HepG2 (cell line): ENCODE data around the gene CNPY4. TPM values are rescaled to one million over a fixed set of nuclear protein-coding genes. Genes with fewer than 3 reads are reported as not detected.
A peak's percentile ranks its signal among the peaks of the same experiment; 100 is the strongest.

ENCODE experiments used
- ATAC-seq: fragments of 200-7000 bp; cut with Tn5 transposase; 3 replicates; pipeline ENCODE4 v1.9.1; 2020; ENCODE audit warnings: mild to moderate bottlenecking, moderate library complexity
- BruUV-seq: library from RNA; stranded (reverse); fragments of 400-500 nt; replicated peaks from 2 replicates; lab custom pipeline; 2021; lab: Mats Ljungman, UMichigan
- CTCF ChIA-PET: fragments of 300-600 bp; formaldehyde crosslinking; extraction: SDS; loops from one replicate; lab custom pipeline; 2021; ENCODE audit warnings: low total read pairs, inconsistent platforms, low intra/inter-chr PET ratio; lab: Yijun Ruan, JAX
- POLR2A ChIA-PET: fragments of 350-600 bp; sonication (Branson Sonifier 250); formaldehyde crosslinking; loops from one replicate; lab custom pipeline; 2020; ENCODE audit warnings: antibody characterized with exemption, inconsistent platforms; lab: Yijun Ruan, JAX
- DNase-seq: peaks from one replicate; pipeline ENCODE4 v3.0.0-alpha.2; 2015; ENCODE audit warnings: low spot score
- FAIRE-seq: peaks from 3 replicates; lab custom pipeline; 2011; peaks lifted over from hg19 to GRCh38; lab: Jason Lieb, UNC
- H2AFZ ChIP-seq: one replicate; pipeline ENCODE4 v1.6.1; 2011; ENCODE audit warnings: low read length, inconsistent platforms
- H3K27ac ChIP-seq: fragments of 300-600 bp; 3 replicates; pipeline ENCODE4 v1.8.0; 2011; ENCODE audit warnings: mixed run types, mild to moderate bottlenecking, mixed read lengths, low read length, inconsistent platforms; ENCODE audit not compliant: insufficient read depth; ENCODE audit errors: extremely low read length
- H3K27me3 ChIP-seq, 2 experiments: fragments of 200-600 bp in 1 of 2; 2 replicates in 1 of 2; 3 replicates in 1 of 2; pipeline versions ENCODE4 v1.6.0 to v1.8.0; 2011; ENCODE audit warnings: low read length in 2 of 2, mild to moderate bottlenecking in 2 of 2, moderate library complexity in 2 of 2, inconsistent platforms in 1 of 2; ENCODE audit not compliant: insufficient read depth in 2 of 2, control insufficient read depth in 1 of 2
- H3K36me3 ChIP-seq, 2 experiments: fragments of 200-600 bp in 1 of 2; replicated peaks in 1 of 2; 2 replicates in 1 of 2; 3 replicates in 1 of 2; pipeline versions ENCODE4 v1.5.1 to v1.8.0; 2011; ENCODE audit warnings: low read length in 2 of 2, inconsistent platforms in 1 of 2; ENCODE audit not compliant: insufficient read depth in 2 of 2, control insufficient read depth in 1 of 2
- H3K4me1 ChIP-seq: 2 replicates; pipeline ENCODE4 v1.5.1; 2012; ENCODE audit warnings: low read length, inconsistent platforms; ENCODE audit not compliant: insufficient read depth
- H3K4me2 ChIP-seq: 2 replicates; pipeline ENCODE4 v1.6.0; 2011; ENCODE audit warnings: low read depth, low read length, inconsistent platforms
- H3K4me3 ChIP-seq, 3 experiments: fragments of 200-600 bp in 1 of 3; sonication (generic), shearing (Covaris generic) in 1 of 3; replicated peaks in 1 of 3; 2 replicates each; pipeline ENCODE4 v1.5.1; 2011 to 2016; ENCODE audit warnings: low read length in 3 of 3, inconsistent platforms in 2 of 3, low read depth in 2 of 3, mild to moderate bottlenecking in 2 of 3, control low read depth in 1 of 3, mixed read lengths in 1 of 3; ENCODE audit not compliant: insufficient read depth in 1 of 3
- H3K79me2 ChIP-seq: one replicate; pipeline ENCODE4 v1.6.1; 2011; ENCODE audit warnings: low read length, inconsistent platforms; ENCODE audit not compliant: insufficient read depth
- H3K9ac ChIP-seq: 2 replicates; pipeline ENCODE4 v1.6.0; 2011; ENCODE audit warnings: mild to moderate bottlenecking, low read depth, low read length, inconsistent platforms; ENCODE audit not compliant: insufficient read depth
- H3K9me3 ChIP-seq: 2 replicates; pipeline ENCODE4 v1.5.1; 2012; ENCODE audit warnings: mild to moderate bottlenecking, low read length
- H4K20me1 ChIP-seq: 2 replicates; pipeline ENCODE4 v1.6.0; 2011; ENCODE audit warnings: inconsistent platforms, mild to moderate bottlenecking, low read length, moderate library complexity; ENCODE audit not compliant: insufficient read depth
- CEBPB ChIP-seq: IDR thresholded peaks from 2 replicates; pipeline ENCODE4 v1.6.1; 2011; ENCODE audit warnings: low read depth, low read length, improper control_type of control experiment, borderline replicate concordance
- HOXA7 ChIP-seq: sonication (generic); formaldehyde crosslinking; IDR thresholded peaks from 2 replicates; pipeline ENCODE4 v1.8.1; 2022; ENCODE audit warnings: mild to moderate bottlenecking, missing genetic modification reagents, moderate library complexity
- MTA1 ChIP-seq: sonication (generic); formaldehyde crosslinking; IDR thresholded peaks from 2 replicates; pipeline ENCODE4 v1.4.0; 2020; ENCODE audit warnings: missing genetic modification reagents, mild to moderate bottlenecking, borderline replicate concordance
- POLR2A ChIP-seq, 2 experiments: IDR thresholded peaks; 2 replicates each; pipeline ENCODE4 v1.6.1; 2011; ENCODE audit warnings: low read depth in 2 of 2, low read length in 2 of 2, mild to moderate bottlenecking in 1 of 2, moderate library complexity in 1 of 2; ENCODE audit not compliant: insufficient read depth in 1 of 2
- WIZ ChIP-seq: sonication (generic); formaldehyde crosslinking; IDR thresholded peaks from 2 replicates; pipeline ENCODE4 v1.5.1; 2020; ENCODE audit warnings: mild to moderate bottlenecking, missing genetic modification reagents
- ZNF136 ChIP-seq: sonication (generic); formaldehyde crosslinking; IDR thresholded peaks from 2 replicates; pipeline ENCODE4 v1.8.1; 2022; ENCODE audit warnings: low read depth, mild to moderate bottlenecking, moderate library complexity, missing genetic modification reagents
- ZNF282 ChIP-seq: fragments of 450-650 bp; IDR thresholded peaks from 2 replicates; pipeline ENCODE4 v1.6.1; 2018; ENCODE audit not compliant: partially characterized antibody
- ZNF335 ChIP-seq: sonication (generic); formaldehyde crosslinking; IDR thresholded peaks from 2 replicates; pipeline ENCODE4 v1.4.0; 2020; ENCODE audit warnings: missing genetic modification reagents
- ZNF710 ChIP-seq: sonication (generic); formaldehyde crosslinking; IDR thresholded peaks from 2 replicates; pipeline ENCODE4 v1.5.0; 2020; ENCODE audit warnings: mild to moderate bottlenecking, missing genetic modification reagents, borderline replicate concordance
- ZNF713 ChIP-seq: sonication (generic); formaldehyde crosslinking; IDR thresholded peaks from 2 replicates; pipeline ENCODE4 v1.4.0; 2020; ENCODE audit warnings: mild to moderate bottlenecking, missing genetic modification reagents
- WGBS: methylation state at CpG from one replicate; pipeline ENCODE4 v1.1.6; 2017; ENCODE audit warnings: low lambda C conversion rate; 5-methylcytosine and 5-hydroxymethylcytosine counted together
- in situ Hi-C: cut with HindIII; loops from 2 replicates; pipeline ENCODE4 v1.10.0; 2017; ENCODE audit warnings: low pct_unique_long_range_greater_than_20kb; ENCODE audit not compliant: extremely low pct_ligation_motif_present
- intact Hi-C: fragments of 100-400 bp; cut with micrococcal nuclease; formaldehyde crosslinking; loops from one replicate; pipeline ENCODE4 v1.10.0; 2022; ENCODE audit not compliant: unreplicated experiment
- polyA plus RNA-seq, 8 experiments: library from polyadenylated mRNA; depleted of rRNA in 3 of 8; stranded (reverse) in 7 of 8; unstranded in 1 of 8; fragments of >200 nt; fragmentation: Illumina TruSeq in 4 of 8; extraction: Trizol in 4 of 8; gene quantifications; 2 replicates each; pipeline versions ENCODE4 v1.2.1 to v1.2.3, GENCODE V29; 2011 to 2016; ENCODE audit warnings: low read depth in 4 of 8, missing spikeins in 1 of 8, mixed read lengths in 1 of 8; ENCODE audit not compliant: insufficient read depth in 1 of 8
- total RNA-seq, 5 experiments: library from RNA; depleted of rRNA; stranded (reverse); fragments of >200 nt; fragmentation: Illumina TruSeq; extraction: Trizol; gene quantifications; 2 replicates each; pipeline ENCODE4 v1.2.3, GENCODE V29; 2016; ENCODE audit warnings: low read depth in 1 of 5
- TF ChIP-seq, protein P1 (sequence below): sonication (generic); formaldehyde crosslinking; IDR thresholded peaks from 2 replicates; pipeline ENCODE4 v1.5.1; 2020; ENCODE audit warnings: missing genetic modification reagents, mild to moderate bottlenecking, borderline replicate concordance
- TF ChIP-seq, protein P2 (sequence below): sonication (generic); formaldehyde crosslinking; IDR thresholded peaks from 2 replicates; pipeline ENCODE4 v1.4.0; 2020; ENCODE audit warnings: missing genetic modification reagents

CNPY4 gene
- total and polyA plus RNA-seq, 2 of the 13 experiments (the other 11 are each of a cell fraction or from before 2014, with no cell fraction given), result 6.2 to 12.7 TPM

GRCh38 chr7:100163006-100163531 lies 43.6 kb downstream of the CNPY4 start (continued):
- TF ChIP-seq ZNF335 (no peak), ZNF282 (no peak), HOXA7 (no peak), ZNF713 (no peak), ZNF710 (CRISPR knock-in tag) (no peak), ZNF136 (CRISPR knock-in tag) (no peak)
- TF ChIP-seq, protein P1, sequence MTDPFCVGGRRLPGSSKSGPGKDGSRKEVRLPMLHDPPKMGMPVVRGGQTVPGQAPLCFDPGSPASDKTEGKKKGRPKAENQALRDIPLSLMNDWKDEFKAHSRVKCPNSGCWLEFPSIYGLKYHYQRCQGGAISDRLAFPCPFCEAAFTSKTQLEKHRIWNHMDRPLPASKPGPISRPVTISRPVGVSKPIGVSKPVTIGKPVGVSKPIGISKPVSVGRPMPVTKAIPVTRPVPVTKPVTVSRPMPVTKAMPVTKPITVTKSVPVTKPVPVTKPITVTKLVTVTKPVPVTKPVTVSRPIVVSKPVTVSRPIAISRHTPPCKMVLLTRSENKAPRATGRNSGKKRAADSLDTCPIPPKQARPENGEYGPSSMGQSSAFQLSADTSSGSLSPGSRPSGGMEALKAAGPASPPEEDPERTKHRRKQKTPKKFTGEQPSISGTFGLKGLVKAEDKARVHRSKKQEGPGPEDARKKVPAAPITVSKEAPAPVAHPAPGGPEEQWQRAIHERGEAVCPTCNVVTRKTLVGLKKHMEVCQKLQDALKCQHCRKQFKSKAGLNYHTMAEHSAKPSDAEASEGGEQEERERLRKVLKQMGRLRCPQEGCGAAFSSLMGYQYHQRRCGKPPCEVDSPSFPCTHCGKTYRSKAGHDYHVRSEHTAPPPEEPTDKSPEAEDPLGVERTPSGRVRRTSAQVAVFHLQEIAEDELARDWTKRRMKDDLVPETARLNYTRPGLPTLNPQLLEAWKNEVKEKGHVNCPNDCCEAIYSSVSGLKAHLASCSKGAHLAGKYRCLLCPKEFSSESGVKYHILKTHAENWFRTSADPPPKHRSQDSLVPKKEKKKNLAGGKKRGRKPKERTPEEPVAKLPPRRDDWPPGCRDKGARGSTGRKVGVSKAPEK (CRISPR knock-in tag), result no peak
- TF ChIP-seq, all 625 proteins: peak for 0

GRCh38 chr7:100163871-100164270 lies 44.4 kb downstream of the CNPY4 start:
- intact Hi-C loops, result no loop called here
- ATAC-seq (no peak), DNase-seq (no peak), FAIRE-seq (no peak)
- no peaks in the 10 kb centered on the region for H4K20me1 ChIP-seq
- H3K27me3 ChIP-seq, result peaks cover 3 to 36% of the 10 kb centered on the region in 2 experiments
- in situ Hi-C loops, result no loop called here
- peaks cover 45% of the 10 kb centered on the region for H3K4me1 ChIP-seq
- no peak overlapping the region for H3K9ac ChIP-seq
- 10% methylated on average over 5 of the region's 5 CpGs for WGBS
- H3K36me3 ChIP-seq, result no peaks in the 10 kb centered on the region
- ChIA-PET CTCF (no interaction called here), POLR2A (interaction anchor here (0.7 to 1.3 kb wide), 2 partner anchors 15 to 65 kb away, joined by 3 to 4 read pairs; partner anchors contain the start of gene LAMTOR4)
- H3K4me3 ChIP-seq, result no peak overlapping the region
- TF ChIP-seq CEBPB (peak; percentile 36; the same call in 1 of the 2 replicates), WIZ (CRISPR knock-in tag) (no peak), POLR2A (IDR thresholded peaks at IDR 0.05; ENCODE audit: insufficient read depth in 1 of 2, low read depth in 2 of 2, low read length in 2 of 2) (no peak), MTA1 (CRISPR knock-in tag) (no peak)
- TF ChIP-seq, protein P2, sequence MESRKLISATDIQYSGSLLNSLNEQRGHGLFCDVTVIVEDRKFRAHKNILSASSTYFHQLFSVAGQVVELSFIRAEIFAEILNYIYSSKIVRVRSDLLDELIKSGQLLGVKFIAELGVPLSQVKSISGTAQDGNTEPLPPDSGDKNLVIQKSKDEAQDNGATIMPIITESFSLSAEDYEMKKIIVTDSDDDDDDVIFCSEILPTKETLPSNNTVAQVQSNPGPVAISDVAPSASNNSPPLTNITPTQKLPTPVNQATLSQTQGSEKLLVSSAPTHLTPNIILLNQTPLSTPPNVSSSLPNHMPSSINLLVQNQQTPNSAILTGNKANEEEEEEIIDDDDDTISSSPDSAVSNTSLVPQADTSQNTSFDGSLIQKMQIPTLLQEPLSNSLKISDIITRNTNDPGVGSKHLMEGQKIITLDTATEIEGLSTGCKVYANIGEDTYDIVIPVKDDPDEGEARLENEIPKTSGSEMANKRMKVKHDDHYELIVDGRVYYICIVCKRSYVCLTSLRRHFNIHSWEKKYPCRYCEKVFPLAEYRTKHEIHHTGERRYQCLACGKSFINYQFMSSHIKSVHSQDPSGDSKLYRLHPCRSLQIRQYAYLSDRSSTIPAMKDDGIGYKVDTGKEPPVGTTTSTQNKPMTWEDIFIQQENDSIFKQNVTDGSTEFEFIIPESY (CRISPR knock-in tag), result no peak
- H3K4me2 ChIP-seq, result no peak overlapping the region
- H3K79me2 ChIP-seq, result no peaks in the 10 kb centered on the region
- no peak overlapping the region for H3K27ac ChIP-seq
- H2AFZ ChIP-seq, result no peak overlapping the region
- BruUV-seq, result no TSS peak
- no peaks in the 10 kb centered on the region for H3K9me3 ChIP-seq
